ENCODE measurements around the gene AMN.

Gene AMN

GRCh38 chr14:102940729-102941362 lies 18.4 kb downstream of the AMN start:
- Histone ChIP-seq H3K27me3 (ENCODE audit: insufficient read depth, low read length) (no peaks in the 10 kb centered on the region), H3K4me1 (ENCODE audit: insufficient read depth, low read length) (no peaks in the 10 kb centered on the region), H3K4me3 (ENCODE audit: low read length) (no peak overlapping the region), H3K9me3 (ENCODE audit: insufficient read depth, low read depth, low read length) (no peaks in the 10 kb centered on the region), H3K27ac (ENCODE audit: low read depth, low read length) (no peak overlapping the region), H3K9ac (ENCODE audit: low read depth, low read length) (no peak overlapping the region), H3K36me3 (ENCODE audit: insufficient read depth, low read length) (peaks cover 68% of the 10 kb centered on the region)
- 95% methylated on average over 19 of the region's 19 CpGs for whole genome bisulfite sequencing

- H3K27ac ChIP-seq (ENCODE audit: low read depth, low read length): no peak overlapping the region
- H3K36me3 ChIP-seq (ENCODE audit: insufficient read depth, low read length): peaks cover 72% of the 10 kb centered on the region
- H3K9ac ChIP-seq (ENCODE audit: low read depth, low read length): no peak overlapping the region
- WGBS: 96% methylated on average over 10 of the region's 10 CpGs
- no peaks in the 10 kb centered on the region for H3K27me3 ChIP-seq (ENCODE audit: insufficient read depth, low read length)
- H3K4me1 ChIP-seq (ENCODE audit: insufficient read depth, low read length): no peaks in the 10 kb centered on the region
- no peak overlapping the region for H3K4me3 ChIP-seq (ENCODE audit: low read length)
- no peaks in the 10 kb centered on the region for H3K9me3 ChIP-seq (ENCODE audit: insufficient read depth, low read depth, low read length)
These were observed 19.1 kb downstream of the AMN start for GRCh38 chr14:102941419-102942011.

DNA sequence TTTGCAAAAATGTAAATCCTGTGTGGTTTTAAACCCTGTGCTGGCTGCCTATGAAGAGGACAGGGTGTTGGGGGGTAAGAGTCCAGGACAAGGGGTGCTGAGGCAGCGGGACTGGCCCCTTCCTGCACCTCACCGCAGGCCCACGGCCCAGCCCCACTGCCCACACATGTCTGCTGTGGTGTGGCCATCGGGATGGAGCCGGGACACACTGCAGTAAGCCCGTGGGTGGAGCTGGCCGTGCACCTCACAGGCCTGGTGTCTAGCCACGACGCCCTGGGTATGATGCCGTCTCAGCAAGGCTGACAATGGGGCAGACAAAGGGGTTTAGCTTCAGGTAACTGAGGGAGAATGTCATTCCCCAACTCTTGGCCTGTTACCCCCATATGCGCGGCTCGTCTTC lies 19.6 kb downstream of the AMN start:
- H3K36me3 ChIP-seq (ENCODE audit: insufficient read depth, low read length): peaks cover 77% of the 10 kb centered on the region
- H3K9me3 ChIP-seq (ENCODE audit: insufficient read depth, low read depth, low read length): no peaks in the 10 kb centered on the region
- H3K9ac ChIP-seq (ENCODE audit: low read depth, low read length): no peak overlapping the region
- no peaks in the 10 kb centered on the region for H3K27me3 ChIP-seq (ENCODE audit: insufficient read depth, low read length)
- WGBS: 95% methylated on average over 13 of the region's 13 CpGs
- H3K4me3 ChIP-seq (ENCODE audit: low read length): no peak overlapping the region
- no peaks in the 10 kb centered on the region for H3K4me1 ChIP-seq (ENCODE audit: insufficient read depth, low read length)
- no peak overlapping the region for H3K27ac ChIP-seq (ENCODE audit: low read depth, low read length)

GRCh38 chr14:102943454-102943853 lies 21.0 kb downstream of the AMN start:
- no peak overlapping the region for H3K27ac ChIP-seq (ENCODE audit: low read depth, low read length)
- H3K9me3 ChIP-seq (ENCODE audit: insufficient read depth, low read depth, low read length): no peaks in the 10 kb centered on the region
- H3K4me1 ChIP-seq (ENCODE audit: insufficient read depth, low read length): no peaks in the 10 kb centered on the region
- no peak overlapping the region for H3K9ac ChIP-seq (ENCODE audit: low read depth, low read length)
- no peaks in the 10 kb centered on the region for H3K27me3 ChIP-seq (ENCODE audit: insufficient read depth, low read length)
- no peak overlapping the region for H3K4me3 ChIP-seq (ENCODE audit: low read length)
- 96% methylated on average over 16 of the region's 16 CpGs for WGBS
- H3K36me3 ChIP-seq (ENCODE audit: insufficient read depth, low read length): peaks cover 74% of the 10 kb centered on the region

- H3K27me3 ChIP-seq (ENCODE audit: insufficient read depth, low read length): no peaks in the 10 kb centered on the region
- 97% methylated on average over 15 of the region's 15 CpGs for WGBS
- peaks cover 75% of the 10 kb centered on the region for H3K36me3 ChIP-seq (ENCODE audit: insufficient read depth, low read length)
- H3K4me3 ChIP-seq (ENCODE audit: low read length): no peak overlapping the region
- no peak overlapping the region for H3K9ac ChIP-seq (ENCODE audit: low read depth, low read length)
- no peak overlapping the region for H3K27ac ChIP-seq (ENCODE audit: low read depth, low read length)
- no peaks in the 10 kb centered on the region for H3K9me3 ChIP-seq (ENCODE audit: insufficient read depth, low read depth, low read length)
- H3K4me1 ChIP-seq (ENCODE audit: insufficient read depth, low read length): no peaks in the 10 kb centered on the region
These were observed 21.5 kb downstream of the AMN start for GRCh38 chr14:102943979-102944378.

- Histone ChIP-seq H3K4me1 (ENCODE audit: insufficient read depth, low read length) (no peaks in the 10 kb centered on the region), H3K9me3 (ENCODE audit: insufficient read depth, low read depth, low read length) (no peaks in the 10 kb centered on the region), H3K27ac (ENCODE audit: low read depth, low read length) (no peak overlapping the region), H3K36me3 (ENCODE audit: insufficient read depth, low read length) (peaks cover 75% of the 10 kb centered on the region), H3K27me3 (ENCODE audit: insufficient read depth, low read length) (no peaks in the 10 kb centered on the region), H3K4me3 (ENCODE audit: low read length) (no peak overlapping the region), H3K9ac (ENCODE audit: low read depth, low read length) (no peak overlapping the region; the same call in 1 of the 2 replicates)
- WGBS: 93% methylated on average over 36 of the region's 36 CpGs
These were observed 22.2 kb downstream of the AMN start for GRCh38 chr14:102944448-102945330.

- H3K9ac ChIP-seq (ENCODE audit: low read depth, low read length): no peak overlapping the region
- WGBS: 91% methylated on average over 29 of the region's 29 CpGs
- H3K27ac ChIP-seq (ENCODE audit: low read depth, low read length): no peak overlapping the region
- H3K4me3 ChIP-seq (ENCODE audit: low read length): no peak overlapping the region
- no peaks in the 10 kb centered on the region for H3K27me3 ChIP-seq (ENCODE audit: insufficient read depth, low read length)
- H3K4me1 ChIP-seq (ENCODE audit: insufficient read depth, low read length): no peaks in the 10 kb centered on the region
- H3K36me3 ChIP-seq (ENCODE audit: insufficient read depth, low read length): peaks cover 77% of the 10 kb centered on the region
- H3K9me3 ChIP-seq (ENCODE audit: insufficient read depth, low read depth, low read length): no peaks in the 10 kb centered on the region
These were observed 23.1 kb downstream of the AMN start for GRCh38 chr14:102945346-102946130.

- Histone ChIP-seq H3K27me3 (ENCODE audit: insufficient read depth, low read length) (no peaks in the 10 kb centered on the region), H3K9me3 (ENCODE audit: insufficient read depth, low read depth, low read length) (no peaks in the 10 kb centered on the region), H3K9ac (ENCODE audit: low read depth, low read length) (no peak overlapping the region), H3K4me1 (ENCODE audit: insufficient read depth, low read length) (no peaks in the 10 kb centered on the region), H3K4me3 (ENCODE audit: low read length) (no peak overlapping the region), H3K27ac (ENCODE audit: low read depth, low read length) (no peak overlapping the region), H3K36me3 (ENCODE audit: insufficient read depth, low read length) (peaks cover 83% of the 10 kb centered on the region)
- 92% methylated on average over 27 of the region's 27 CpGs for WGBS
These were observed 25.0 kb downstream of the AMN start for GRCh38 chr14:102947321-102948103.

DNA sequence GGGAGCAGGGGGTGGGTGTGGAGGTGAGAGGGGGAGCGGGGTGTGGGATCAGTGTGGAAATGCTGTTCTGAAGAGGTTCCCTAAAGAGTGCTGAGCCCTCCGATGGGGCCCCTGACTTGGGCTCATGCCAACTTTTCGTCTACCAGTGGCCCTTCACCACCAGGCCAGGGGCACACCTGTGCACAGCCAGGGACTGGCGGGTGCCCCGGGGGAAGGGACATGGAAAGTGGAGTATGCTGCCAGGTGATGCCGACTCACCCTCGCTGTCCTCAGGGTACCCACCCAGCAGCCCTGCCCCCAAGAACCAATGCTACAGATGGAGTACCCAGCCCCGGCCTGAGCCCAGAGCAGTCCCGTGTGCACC lies 26.2 kb downstream of the AMN start:
- H3K9me3 ChIP-seq (ENCODE audit: insufficient read depth, low read depth, low read length): no peaks in the 10 kb centered on the region
- no peak overlapping the region for H3K9ac ChIP-seq (ENCODE audit: low read depth, low read length)
- H3K36me3 ChIP-seq (ENCODE audit: insufficient read depth, low read length): peaks cover 87% of the 10 kb centered on the region
- H3K4me3 ChIP-seq (ENCODE audit: low read length): no peak overlapping the region
- H3K27me3 ChIP-seq (ENCODE audit: insufficient read depth, low read length): no peaks in the 10 kb centered on the region
- H3K4me1 ChIP-seq (ENCODE audit: insufficient read depth, low read length): no peaks in the 10 kb centered on the region
- WGBS: 96% methylated on average over 9 of the region's 9 CpGs
- H3K27ac ChIP-seq (ENCODE audit: low read depth, low read length): no peak overlapping the region

DNA sequence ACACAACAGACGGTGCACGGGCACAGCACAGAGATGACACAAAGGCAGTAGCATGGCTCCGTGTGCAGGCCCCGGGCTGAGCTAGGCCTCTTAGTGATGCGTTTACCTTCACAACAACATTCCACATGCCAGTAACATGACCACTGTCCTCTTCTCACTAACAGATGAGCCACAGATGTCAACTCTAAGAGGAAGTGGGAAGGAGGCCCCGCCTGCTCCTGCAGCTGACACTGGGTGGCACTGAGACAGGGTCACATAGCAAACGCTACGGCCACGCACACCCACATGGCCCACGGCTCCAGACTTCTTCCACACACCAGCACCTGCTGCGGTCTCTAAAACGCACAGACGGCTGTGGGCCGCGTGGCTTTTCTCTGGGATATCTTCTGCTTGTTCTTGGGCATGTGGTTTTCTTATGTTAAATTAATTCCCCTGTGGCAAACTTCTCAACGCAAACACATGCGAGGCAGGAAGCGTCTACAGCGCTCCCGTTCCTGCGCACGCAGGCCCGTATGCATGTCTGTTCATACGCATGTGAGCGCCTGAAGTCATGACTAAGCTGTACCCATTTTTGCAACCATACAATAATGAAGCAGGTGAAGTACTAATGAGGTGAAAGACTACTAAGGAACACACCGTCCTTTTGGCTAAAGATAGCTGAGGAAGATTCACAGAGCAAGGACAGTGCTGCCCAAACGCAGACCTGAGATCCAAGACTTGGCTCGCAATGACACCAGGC lies 26.8 kb downstream of the AMN start:
- Histone ChIP-seq H3K9ac (ENCODE audit: low read depth, low read length) (no peak overlapping the region), H3K9me3 (ENCODE audit: insufficient read depth, low read depth, low read length) (no peaks in the 10 kb centered on the region), H3K27me3 (ENCODE audit: insufficient read depth, low read length) (no peaks in the 10 kb centered on the region), H3K27ac (ENCODE audit: low read depth, low read length) (no peak overlapping the region), H3K4me1 (ENCODE audit: insufficient read depth, low read length) (no peaks in the 10 kb centered on the region), H3K4me3 (ENCODE audit: low read length) (no peak overlapping the region), H3K36me3 (ENCODE audit: insufficient read depth, low read length) (peaks cover 87% of the 10 kb centered on the region)
- 96% methylated on average over 28 of the region's 28 CpGs for WGBS

Data from HUES64 (cell line).